Stimulated activated CD4-positive, alpha-beta T cell treated with anti-CD3 and anti-CD28 coated beads, Interleukin-15, amount 100 ng/mL, for 1 hour (primary cell): Measurements from ENCODE around the gene TRMT11.
"Not testable (repeated sequence)": the region's sequence is repeated elsewhere in the genome, so short reads cannot be mapped to it uniquely, and the experiment has no call there.

Experiments
- DNase-seq, 2 donors: peaks; one replicate each; pipeline ENCODE4 v3.0.0-alpha.2; 2020; ENCODE audit warnings: low read depth in 1 of 2, low spot score in 1 of 2

The TRMT11 gene

GRCh38 chr6:126041516-126041915 lies 55.2 kb downstream of the TRMT11 start:
- no peak for DNase-seq

- no peak for DNase-seq
Measured at GRCh38 chr6:126042001-126042419, 55.7 kb downstream of the TRMT11 start.

- no peak for DNase-seq
Measured at GRCh38 chr6:126047648-126048047, 61.3 kb downstream of the TRMT11 start.

GRCh38 chr6:126048635-126049034 lies 62.3 kb downstream of the TRMT11 start:
- no peak for DNase-seq

GRCh38 chr6:126050795-126051194 lies 64.5 kb downstream of the TRMT11 start:
- DNase-seq, result no peak

GRCh38 chr6:126051791-126052190 lies 65.5 kb downstream of the TRMT11 start:
- no peak for DNase-seq

- no peak for DNase-seq
Measured at GRCh38 chr6:126052485-126052884, 66.1 kb downstream of the TRMT11 start.

GRCh38 chr6:126054258-126054702 lies 67.9 kb downstream of the TRMT11 start:
- no peak for DNase-seq

- no peak for DNase-seq
Measured at GRCh38 chr6:126054802-126055201, 68.5 kb downstream of the TRMT11 start.

GRCh38 chr6:126055449-126055848 lies 69.1 kb downstream of the TRMT11 start:
- no peak for DNase-seq

- DNase-seq, result no peak
Measured at GRCh38 chr6:126056355-126057004, 70.1 kb downstream of the TRMT11 start.

GRCh38 chr6:126058085-126058484 lies 71.7 kb downstream of the TRMT11 start:
- DNase-seq, result not testable (repeated sequence)

- no peak for DNase-seq
Measured at GRCh38 chr6:126060400-126060799, 74.1 kb downstream of the TRMT11 start.

GRCh38 chr6:126063512-126064146 lies 77.3 kb downstream of the TRMT11 start:
- DNase-seq, result no peak

- no peak for DNase-seq
Measured at GRCh38 chr6:126064257-126064747, 78.0 kb downstream of the TRMT11 start.

- DNase-seq, result no peak
Measured at GRCh38 chr6:126064748-126065401, 78.5 kb downstream of the TRMT11 start.

GRCh38 chr6:126066053-126067048 lies 80.0 kb downstream of the TRMT11 start:
- DNase-seq, result no peak

GRCh38 chr6:126067073-126067472 lies 80.7 kb downstream of the TRMT11 start:
- no peak for DNase-seq

GRCh38 chr6:126069449-126069848 lies 83.1 kb downstream of the TRMT11 start:
- no peak for DNase-seq

- no peak for DNase-seq
Measured at GRCh38 chr6:126071000-126071647, 84.8 kb downstream of the TRMT11 start.
